GM15510 (cell line): ENCODE measurements around the gene AURKB.
A peak's percentile ranks its signal among the peaks of the same experiment; 100 is the strongest.

Experiments
- POLR2A ChIP-seq: IDR thresholded peaks from 3 replicates; pipeline ENCODE4 v1.6.1; 2011; ENCODE audit warnings: borderline replicate concordance; ENCODE audit not compliant: insufficient read length; ENCODE audit errors: extremely low read depth

Gene AURKB

DNA sequence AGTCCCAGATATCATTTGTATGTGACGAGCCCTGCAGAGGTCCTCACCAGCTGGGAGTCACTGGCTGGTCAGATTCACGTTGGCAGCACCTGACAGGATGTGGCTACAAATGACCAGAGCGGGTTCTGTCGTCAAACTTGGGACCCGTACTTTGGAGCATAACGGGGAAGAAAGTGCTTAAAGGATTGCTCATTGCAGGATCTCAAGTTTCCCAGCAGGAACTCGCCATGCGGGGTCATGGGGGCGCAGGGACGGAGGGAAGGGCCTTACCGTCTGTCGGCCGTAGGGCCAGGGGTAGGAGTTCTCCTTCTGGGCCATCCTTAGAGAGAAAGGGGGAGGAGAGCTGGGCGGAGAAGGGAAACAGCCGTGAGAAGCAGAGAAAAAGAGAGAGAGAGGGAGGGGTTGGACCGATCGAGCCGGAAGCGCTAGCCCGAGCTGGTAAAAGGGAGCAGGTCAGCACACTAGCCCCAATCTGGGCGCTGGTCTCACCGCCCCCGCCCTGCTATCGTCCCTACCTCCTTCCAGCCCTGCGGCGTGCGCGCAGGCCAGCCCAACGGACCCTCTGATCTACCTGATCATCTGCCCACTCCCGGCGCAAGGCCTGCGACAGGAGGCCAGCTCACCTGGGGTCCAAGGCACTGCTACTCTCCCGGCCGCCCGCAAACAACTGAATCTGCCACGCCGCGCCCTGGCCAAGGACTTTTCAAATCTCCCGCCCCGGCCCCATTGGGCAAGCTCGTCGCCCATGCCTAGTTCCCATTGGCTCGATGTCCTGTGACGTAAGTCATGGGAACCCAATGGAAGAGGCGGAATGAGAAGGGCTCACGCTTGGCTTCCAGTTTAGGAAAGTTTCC is at the start of gene AURKB:
TSS of gene AURKB (minus strand) at position 669 of the 854 bp plus-strand sequence. CDS start at position 318, 351 bp downstream.
- TF ChIP-seq POLR2A, result peak; percentile 94

DNA sequence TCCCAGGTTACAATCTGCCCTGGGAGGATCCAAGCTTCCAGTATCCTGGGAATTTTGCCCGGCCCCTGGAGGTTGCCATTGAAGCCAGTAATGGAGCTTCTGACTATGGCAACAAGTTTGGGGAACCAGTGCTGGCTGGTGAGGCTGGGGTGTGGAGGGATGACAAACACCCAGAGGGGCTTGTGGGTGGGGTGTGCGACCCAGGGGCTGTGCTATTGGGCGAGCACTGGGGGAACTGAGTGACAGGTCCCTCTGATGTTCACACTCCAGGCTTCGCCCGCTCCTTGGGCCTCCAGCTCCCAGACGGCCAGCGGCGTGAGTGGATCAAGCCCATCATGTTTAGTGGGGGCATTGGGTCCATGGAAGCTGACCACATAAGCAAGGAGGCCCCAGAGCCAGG is 47.4 kb upstream of the AURKB start:
- TF ChIP-seq POLR2A, result no peak

DNA sequence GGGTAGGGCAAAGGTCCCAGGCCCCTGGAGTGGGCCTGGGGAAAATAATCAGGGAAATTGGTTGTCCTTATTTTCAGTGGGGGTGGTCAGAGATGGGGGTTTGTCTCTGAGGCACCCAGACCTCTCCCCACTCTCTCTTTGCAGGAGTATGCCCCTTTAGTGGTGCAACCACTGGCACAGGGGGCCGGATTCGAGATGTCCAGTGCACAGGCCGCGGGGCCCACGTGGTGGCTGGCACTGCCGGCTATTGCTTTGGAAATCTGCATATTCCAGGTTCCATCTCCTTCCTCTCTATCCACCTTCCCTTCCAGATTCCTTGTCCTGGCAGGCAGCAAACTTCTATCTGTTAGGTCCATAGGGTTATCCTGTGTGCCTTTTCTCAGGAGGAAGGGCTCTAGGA is 46.3 kb upstream of the AURKB start:
- TF ChIP-seq POLR2A, result no peak

DNA sequence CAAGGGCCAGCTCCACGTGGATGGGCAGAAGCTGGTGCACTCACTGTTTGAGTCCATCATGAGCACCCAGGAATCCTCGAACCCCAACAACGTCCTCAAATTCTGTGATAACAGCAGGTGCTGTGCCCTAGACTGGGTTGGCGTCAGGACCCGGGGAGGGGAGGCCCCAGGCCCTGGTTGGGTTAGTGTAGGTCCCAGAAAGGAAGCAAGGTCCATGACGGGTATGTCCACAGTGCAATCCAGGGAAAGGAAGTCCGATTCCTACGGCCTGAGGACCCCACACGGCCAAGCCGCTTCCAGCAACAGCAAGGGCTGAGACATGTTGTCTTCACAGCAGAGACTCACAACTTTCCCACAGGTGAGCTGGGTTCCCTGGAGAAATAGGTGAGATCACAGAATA is 45.9 kb upstream of the AURKB start:
- TF ChIP-seq POLR2A, result no peak

DNA sequence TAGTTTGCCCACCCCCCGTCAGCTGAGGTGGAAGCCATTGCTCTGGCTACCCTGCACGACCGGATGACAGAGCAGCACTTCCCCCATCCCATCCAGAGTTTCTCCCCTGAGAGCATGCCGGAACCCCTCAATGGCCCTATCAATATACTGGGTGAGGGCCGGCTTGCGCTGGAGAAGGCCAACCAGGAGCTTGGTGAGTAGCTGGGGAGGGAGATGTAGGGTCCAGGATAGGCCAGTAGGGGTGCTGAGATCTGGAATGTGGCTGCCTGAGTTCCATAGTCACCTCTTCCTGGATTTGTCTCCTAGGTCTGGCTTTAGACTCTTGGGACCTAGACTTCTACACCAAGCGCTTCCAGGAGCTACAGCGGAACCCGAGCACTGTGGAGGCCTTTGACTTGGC is 45.1 kb upstream of the AURKB start:
- TF ChIP-seq POLR2A, result no peak

DNA sequence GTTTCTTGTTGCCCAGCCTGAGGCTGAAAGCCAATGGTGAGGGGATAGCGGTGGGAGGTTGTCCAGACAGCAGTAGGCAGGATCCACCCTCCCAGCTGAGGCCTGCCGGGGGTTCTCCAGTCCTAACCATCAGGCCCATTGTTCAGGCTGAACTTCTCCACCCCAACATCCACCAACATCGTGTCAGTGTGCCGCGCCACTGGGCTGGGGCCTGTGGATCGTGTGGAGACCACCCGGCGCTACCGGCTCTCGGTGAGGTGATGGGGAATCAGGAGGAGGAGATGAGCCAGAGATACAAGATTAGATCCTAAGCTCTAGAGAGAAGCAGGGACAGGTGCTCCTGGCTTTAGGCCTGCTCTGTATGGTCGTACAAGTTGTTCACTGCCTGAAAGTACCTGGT is 44.5 kb upstream of the AURKB start:
- TF ChIP-seq POLR2A, result no peak

DNA sequence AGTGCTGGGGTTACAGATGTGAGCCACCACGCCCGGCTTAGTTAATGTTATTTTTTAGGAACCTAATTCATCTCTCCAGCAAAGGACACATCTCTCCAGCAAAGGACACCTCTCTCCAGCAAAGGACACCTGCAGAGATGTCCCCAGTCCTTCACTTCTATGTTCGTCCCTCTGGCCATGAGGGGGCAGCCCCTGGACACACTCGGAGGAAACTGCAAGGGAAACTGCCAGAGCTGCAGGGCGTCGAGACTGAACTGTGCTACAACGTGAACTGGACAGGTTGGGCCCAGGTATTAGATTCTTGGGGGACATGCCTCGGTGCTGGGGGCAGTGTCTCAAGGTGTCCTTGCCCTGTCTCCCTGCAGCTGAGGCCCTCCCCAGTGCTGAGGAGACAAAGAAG is 43.4 kb upstream of the AURKB start:
- no peak for TF ChIP-seq POLR2A

DNA sequence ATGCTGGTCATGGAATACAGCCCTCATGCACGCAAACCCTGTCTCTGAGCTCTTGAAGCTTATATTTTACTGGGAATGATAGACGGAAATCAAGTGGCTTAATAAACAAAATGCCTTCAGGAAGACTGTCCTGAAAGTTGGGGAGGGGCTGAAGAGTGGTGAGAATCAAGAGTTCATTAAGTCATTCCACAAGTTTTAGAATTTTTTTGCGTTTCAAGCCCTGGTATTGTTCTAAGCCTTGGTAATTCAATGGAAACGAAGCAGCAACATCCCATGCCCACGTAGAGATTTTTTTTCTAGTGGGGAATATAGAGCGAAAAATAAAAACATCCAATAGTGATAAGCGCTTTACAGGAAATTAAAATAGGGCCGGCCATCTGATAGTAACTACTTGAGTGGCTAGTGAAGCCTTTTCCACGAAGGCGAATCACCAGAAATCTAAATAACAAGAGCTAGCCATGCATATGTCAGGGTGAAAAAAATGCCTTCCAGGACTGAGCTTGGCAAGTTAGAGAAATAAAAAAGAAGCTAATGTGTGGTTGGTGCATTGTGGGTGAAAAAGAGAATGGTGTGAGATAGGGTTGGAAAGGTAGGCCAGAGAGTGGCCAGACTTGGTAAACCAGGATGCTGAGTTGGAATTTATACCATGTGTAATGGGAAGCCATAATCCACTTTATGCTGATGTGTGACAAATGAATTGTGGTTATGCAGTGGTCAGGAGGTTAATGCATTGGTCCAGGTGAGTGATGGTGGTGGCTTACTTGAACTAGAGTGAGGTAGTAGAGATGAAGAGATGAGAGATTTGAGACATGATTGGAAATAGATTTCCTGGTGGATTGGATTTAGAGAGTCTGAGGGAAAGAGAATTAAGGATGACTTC is 39.5 kb upstream of the AURKB start:
- no peak for TF ChIP-seq POLR2A

DNA sequence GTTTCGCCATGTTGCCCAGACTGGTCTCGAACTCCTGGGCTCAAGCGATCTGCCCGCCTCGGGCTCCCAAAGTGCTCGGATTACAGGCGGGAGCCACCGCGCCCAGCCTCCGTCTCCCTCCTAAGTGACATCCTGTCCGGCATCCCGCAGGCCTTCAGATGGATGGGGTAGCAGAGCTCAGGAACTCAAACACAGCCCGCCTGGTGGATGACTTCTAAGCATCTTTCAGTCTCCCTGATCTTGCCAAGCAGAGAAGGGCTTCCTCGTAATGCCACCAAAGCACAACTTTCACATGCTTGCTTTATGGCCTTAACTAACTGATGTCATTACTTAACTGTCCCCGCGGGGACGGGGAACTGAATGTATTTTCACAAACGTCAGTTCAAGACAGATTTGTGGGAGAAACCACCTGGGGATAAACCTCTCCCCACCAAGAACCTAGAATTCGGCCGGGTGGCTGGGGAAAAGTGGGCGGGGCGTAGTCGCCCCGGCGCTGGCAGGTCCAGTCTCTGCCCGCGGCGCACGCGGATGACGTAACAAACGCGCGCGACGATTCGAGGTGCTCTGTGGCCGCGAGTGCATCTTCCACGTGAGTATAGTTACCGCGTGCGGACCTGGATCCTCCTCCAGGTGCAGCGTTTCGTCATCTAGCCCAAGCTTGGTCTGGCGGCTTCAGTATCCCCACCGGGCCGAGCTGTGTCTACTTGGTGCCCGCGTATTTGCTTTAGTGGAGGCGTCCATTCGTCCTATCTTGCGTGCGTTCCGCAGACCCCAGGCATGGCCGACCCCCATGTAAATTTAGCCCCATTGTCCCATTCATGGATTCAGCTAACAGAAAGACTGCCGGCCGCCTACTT is 38.6 kb upstream of the AURKB start, which contains the start of gene PFAS:
TSS of gene PFAS (plus strand) at position 539 of the 857 bp plus-strand sequence. CDS start 4,649 bp downstream, outside the sequence.
- TF ChIP-seq POLR2A, result peak; percentile 91

DNA sequence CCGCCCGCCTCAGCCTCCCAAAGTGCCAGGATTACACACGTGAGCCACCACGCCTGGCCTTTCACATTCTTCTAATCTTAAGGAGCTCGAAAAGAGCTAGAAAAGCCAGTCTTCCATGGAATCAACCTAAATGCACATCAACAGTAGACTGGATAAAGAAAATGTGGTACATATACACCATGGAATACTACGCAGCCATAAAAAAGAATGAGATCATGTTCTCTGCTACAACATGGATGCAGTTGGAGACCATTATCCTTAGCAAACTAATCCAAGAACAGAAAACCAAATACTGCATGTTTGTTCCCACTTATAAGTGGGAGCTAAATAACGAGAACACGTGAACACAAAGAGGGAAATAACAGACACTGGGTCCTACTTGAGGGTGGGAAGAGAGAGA is 34.4 kb upstream of the AURKB start:
- no peak for TF ChIP-seq POLR2A

DNA sequence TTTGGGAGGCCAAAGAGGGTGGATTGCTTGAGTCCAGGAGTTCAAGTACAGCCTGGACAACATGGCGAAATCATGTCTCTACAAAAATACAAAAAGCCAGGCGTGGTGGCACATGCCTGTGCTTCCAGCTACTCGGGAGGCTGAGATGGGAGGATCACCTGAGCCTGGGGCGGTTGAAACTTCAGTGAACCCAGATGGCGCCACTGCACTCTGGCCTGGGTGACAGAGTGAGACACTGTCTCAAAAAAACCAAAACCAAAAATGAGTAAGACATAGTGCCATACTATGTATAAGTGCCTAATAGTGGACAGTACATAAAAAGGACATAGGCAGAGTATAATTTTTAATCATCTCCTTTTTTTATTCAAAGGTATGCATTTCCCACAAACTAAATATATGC is 33.5 kb upstream of the AURKB start:
- TF ChIP-seq POLR2A, result no peak

DNA sequence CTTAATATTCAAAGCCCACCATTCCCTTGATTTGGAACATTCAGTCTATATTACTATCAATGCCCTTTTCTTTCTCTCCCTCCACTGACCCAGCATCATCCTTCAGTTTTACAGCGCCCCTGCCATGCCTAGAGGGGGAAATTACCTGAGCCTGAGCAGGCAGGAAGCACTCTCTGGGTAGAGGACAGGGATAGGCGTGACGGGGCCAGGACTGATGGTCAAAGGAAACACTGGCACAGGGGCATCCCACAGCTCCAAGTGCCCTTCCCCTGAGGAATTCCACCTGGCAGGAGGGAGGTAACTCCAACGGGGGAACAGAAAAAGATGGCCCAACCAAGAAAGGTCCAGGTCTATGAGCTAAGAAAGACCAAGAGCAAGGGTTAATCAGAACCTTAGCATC is 27.5 kb upstream of the AURKB start:
- no peak for TF ChIP-seq POLR2A

DNA sequence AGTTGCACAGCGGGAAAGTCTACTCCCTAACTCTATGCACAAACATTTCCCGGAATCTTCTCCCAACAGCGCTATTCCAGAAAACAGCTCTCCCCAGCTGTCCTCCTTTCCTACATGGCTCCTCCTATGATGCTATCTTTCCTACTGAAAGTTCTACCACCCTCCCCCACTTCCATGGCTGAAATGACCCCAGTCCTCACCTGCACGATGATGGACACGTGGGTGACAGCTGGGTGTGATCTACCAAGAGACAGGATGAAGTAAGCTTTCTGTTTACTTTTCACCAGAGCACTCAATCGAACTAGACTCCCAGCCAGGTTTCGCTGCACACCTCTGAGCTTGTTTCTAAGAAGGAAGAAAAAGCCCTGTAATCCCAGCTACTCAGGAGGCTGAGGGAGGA is 26.8 kb upstream of the AURKB start:
- no peak for TF ChIP-seq POLR2A

DNA sequence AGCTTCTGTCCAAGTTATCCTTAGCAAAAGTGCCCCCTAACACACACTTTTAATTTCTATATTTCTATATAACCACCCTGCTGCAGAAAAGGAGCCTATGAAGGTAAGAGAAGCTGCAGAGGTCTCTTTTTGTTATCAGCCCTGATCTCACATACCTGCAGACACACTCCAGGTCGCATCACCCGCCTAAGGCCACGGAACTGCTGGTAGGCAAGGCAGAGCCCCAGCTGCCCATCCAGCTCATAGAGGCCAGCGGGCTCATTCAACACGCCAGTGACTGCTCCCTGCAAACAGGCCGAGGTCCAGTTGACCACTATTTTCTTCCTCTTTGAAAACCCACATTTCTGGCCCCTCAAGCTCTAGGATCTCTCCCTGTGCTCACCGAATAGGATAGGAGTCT is 25.3 kb upstream of the AURKB start:
- TF ChIP-seq POLR2A, result no peak
